Measurements from ENCODE around the gene RBM26. TPM values are rescaled to one million over a fixed set of nuclear protein-coding genes. Genes with fewer than 3 reads are reported as not detected.
A peak's percentile ranks its signal among the peaks of the same experiment; 100 is the strongest.

The RBM26 gene
- total RNA-seq, 1 experiment from 2014 or later, result 70.5 TPM

DNA sequence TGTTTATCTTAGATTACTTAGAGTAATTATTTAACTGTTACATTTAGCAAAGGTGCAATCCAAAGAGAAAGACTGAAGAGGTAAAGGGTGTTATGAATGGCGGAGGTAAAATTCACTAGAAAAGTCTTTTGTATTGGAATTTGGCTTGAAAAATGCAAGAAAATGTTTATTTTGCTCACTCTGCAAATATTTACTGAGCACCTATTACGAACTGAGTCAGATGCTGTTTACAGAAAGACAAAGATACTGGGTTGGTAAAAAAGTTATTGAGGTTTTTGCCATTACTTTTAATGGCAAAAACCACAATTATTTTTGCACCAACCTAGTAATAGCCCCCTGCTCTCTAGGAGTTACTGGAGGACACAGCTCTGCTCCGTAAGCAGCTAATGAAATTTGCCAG, 135.2 kb downstream of the RBM26 start:
- Histone ChIP-seq H2BK5ac (ENCODE audit: insufficient read length, low read length) (no peak overlapping the region), H2AK5ac (ENCODE audit: insufficient read length, low read length) (no peak overlapping the region), H4K5ac (ENCODE audit: insufficient read length, low read depth, low read length) (no peak overlapping the region), H3K56ac (ENCODE audit: insufficient read length, low read depth, low read length) (no peak overlapping the region), H2BK120ac (ENCODE audit: low read depth, low read length, poor library complexity, severe bottlenecking) (no peak overlapping the region), H3K9me3 (ENCODE audit: control insufficient read depth, low read depth, low read length) (peaks cover 5% of the 10 kb centered on the region), H3K23me2 (ENCODE audit: insufficient read length, low read depth, low read length, poor library complexity, severe bottlenecking) (no peaks in the 10 kb centered on the region), H3K4me2 (ENCODE audit: insufficient read depth, insufficient read length, low read length) (no peak overlapping the region), H4K20me1 (ENCODE audit: control insufficient read depth, insufficient read depth, insufficient read length) (no peaks in the 10 kb centered on the region), H4K8ac (replicated peaks; ENCODE audit: insufficient read length, low read depth, low read length) (no peak overlapping the region), H3K18ac (ENCODE audit: insufficient read length, low read depth, low read length) (no peak overlapping the region), H3K4me1 (ENCODE audit: insufficient read depth, low read length) (no peaks in the 10 kb centered on the region; the same call in 1 of the 2 replicates), H3K23ac (ENCODE audit: insufficient read length, low read depth, low read length) (no peak overlapping the region), H3K79me1 (ENCODE audit: insufficient read depth, low read depth, low read length, poor library complexity, severe bottlenecking) (no peaks in the 10 kb centered on the region), H3K9ac (ENCODE audit: extremely low read depth, insufficient read length, low read length) (no peak overlapping the region), H3K27me3 (ENCODE audit: insufficient read depth, low read length) (no peaks in the 10 kb centered on the region), H2AFZ (ENCODE audit: low read length) (no peak overlapping the region), H4K91ac (ENCODE audit: insufficient read length, low read depth, low read length) (no peak overlapping the region), H2BK15ac (ENCODE audit: low read depth, low read length) (no peak overlapping the region), H3K4ac (ENCODE audit: low read depth, low read length) (no peak overlapping the region), H2BK20ac (ENCODE audit: low read depth, low read length, poor library complexity, severe bottlenecking) (no peak overlapping the region), H2BK12ac (ENCODE audit: insufficient read length, low read depth, low read length) (no peak overlapping the region), H3K79me2 (ENCODE audit: insufficient read depth, low read length) (no peaks in the 10 kb centered on the region), H3T11ph (ENCODE audit: low read length) (no peak overlapping the region), H3K27ac (ENCODE audit: insufficient read length, low read depth, low read length) (no peak overlapping the region), H3K14ac (ENCODE audit: insufficient read depth, low read length) (no peak overlapping the region)
- TF ChIP-seq CTCF (conservative IDR thresholded peaks at IDR 0.05), result no peak
- WGBS (ENCODE audit: extremely low coverage, insufficient read length, low lambda C conversion rate), result no CpG with 5 or more reads among the region's 3 CpGs
- H3K4me1 Mint-ChIP-seq, result peaks cover 27 to 32% of the 10 kb centered on the region in 2 experiments
- H3K27me3 Mint-ChIP-seq (ENCODE audit: low read depth), result no peaks in the 10 kb centered on the region
- H3K4me3 Mint-ChIP-seq, result no peak overlapping the region
- H3K27ac Mint-ChIP-seq, result peak overlapping the region in 1 of 3 experiments; percentile 54; a peak in 1 of 7 replicates
- peaks cover 26 to 43% (median 31%) of the 10 kb centered on the region in 3 experiments for H3K36me3 Mint-ChIP-seq (ENCODE audit: insufficient read depth in 1 of 3, low read depth in 3 of 3)
- DNase-seq, result no peak
- peaks cover 32 to 37% of the 10 kb centered on the region in 2 experiments for H3K9me3 Mint-ChIP-seq

Other genes starting within 250 kb of the RBM26 start
- 26.5 and 31.0 TPM in 2 replicates for gene NDFIP2, start 74.9 kb upstream of the RBM26 start, total RNA-seq (2021)